Ectodermal cell (in vitro differentiated cells): Measurements from ENCODE around the gene GPR152.

Experiments used
- H3K27ac ChIP-seq: 2 replicates; pipeline ENCODE4 v1.7.0; 2013; ENCODE audit warnings: mild to moderate bottlenecking, low read depth, low read length; ENCODE audit not compliant: insufficient read depth, poor library complexity, severe bottlenecking
- H3K27me3 ChIP-seq: 2 replicates; pipeline ENCODE4 v1.7.0; 2013; ENCODE audit warnings: mild to moderate bottlenecking, low read length; ENCODE audit not compliant: insufficient read depth, control insufficient read depth, poor library complexity, severe bottlenecking
- H3K36me3 ChIP-seq: one replicate; pipeline ENCODE4 v1.7.0; 2013; ENCODE audit warnings: low read length; ENCODE audit not compliant: control insufficient read depth, insufficient read depth
- H3K4me1 ChIP-seq: one replicate; pipeline ENCODE4 v1.7.0; 2013; ENCODE audit warnings: low read length; ENCODE audit not compliant: control insufficient read depth, insufficient read depth
- H3K4me3 ChIP-seq: 2 replicates; pipeline ENCODE4 v1.7.0; 2013; ENCODE audit warnings: low read depth, low read length, control low read depth; ENCODE audit not compliant: insufficient read depth
- H3K9me3 ChIP-seq: 2 replicates; pipeline ENCODE4 v1.7.0; 2013; ENCODE audit warnings: mild to moderate bottlenecking, low read length, moderate library complexity; ENCODE audit not compliant: control insufficient read depth
- WGBS, 2 experiments: methylation state at CpG; one replicate each; pipeline ENCODE4 v1.1.7; 2013; ENCODE audit warnings: missing lambda C conversion rate in 2 of 2; 5-methylcytosine and 5-hydroxymethylcytosine counted together

Gene GPR152

DNA sequence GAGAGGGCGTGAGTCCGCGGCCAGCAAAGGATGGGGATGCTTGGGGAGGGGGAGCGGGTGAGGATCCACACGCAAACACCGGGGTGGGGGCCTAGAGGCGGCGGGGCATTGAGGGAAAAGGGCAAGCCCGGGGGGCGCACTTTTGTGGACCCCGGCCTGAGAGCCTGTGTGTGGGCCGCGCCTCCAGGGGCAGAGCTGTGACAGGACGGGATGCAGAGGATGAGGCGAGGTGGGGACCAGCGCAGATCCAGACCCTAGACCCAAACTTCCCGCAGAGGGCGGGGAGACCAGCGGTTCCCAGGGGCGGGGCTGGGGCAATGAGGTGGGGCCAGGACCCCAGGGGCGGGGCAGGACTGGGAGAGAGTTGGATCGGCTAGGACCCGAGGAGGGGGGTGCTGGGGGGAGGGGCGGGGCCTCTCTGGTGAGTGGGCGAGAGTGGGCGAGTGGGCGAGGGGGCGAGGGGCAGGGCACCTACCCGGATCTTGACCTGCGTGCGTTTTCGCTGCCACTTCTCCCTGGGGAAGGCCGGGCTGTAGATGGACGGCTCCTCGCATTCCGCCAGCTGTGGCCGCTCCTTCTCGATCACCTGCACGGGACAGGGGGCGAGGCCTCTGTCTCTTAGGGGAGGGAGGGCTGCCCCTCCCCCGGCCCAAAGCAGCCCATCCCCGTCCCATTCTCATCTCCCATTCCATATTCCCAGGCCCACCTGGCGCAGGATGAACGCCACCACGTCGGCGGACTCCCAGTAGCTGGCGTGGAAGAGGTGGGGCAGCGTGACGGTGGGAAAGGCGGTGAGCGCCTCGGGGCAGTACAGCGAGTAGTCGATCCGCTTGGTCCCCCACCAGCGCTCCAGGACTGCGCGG, 42.1 kb upstream of the GPR152 start:
- H3K9me3 ChIP-seq: no peaks in the 10 kb centered on the region
- H3K27me3 ChIP-seq: no peaks in the 10 kb centered on the region
- peaks cover 11% of the 10 kb centered on the region for H3K36me3 ChIP-seq
- H3K4me1 ChIP-seq: no peaks in the 10 kb centered on the region
- H3K27ac ChIP-seq: no peak overlapping the region
- H3K4me3 ChIP-seq: no peak overlapping the region
- 92 to 93% methylated on average over 59 of the region's 59 CpGs for WGBS, 2 experiments

DNA sequence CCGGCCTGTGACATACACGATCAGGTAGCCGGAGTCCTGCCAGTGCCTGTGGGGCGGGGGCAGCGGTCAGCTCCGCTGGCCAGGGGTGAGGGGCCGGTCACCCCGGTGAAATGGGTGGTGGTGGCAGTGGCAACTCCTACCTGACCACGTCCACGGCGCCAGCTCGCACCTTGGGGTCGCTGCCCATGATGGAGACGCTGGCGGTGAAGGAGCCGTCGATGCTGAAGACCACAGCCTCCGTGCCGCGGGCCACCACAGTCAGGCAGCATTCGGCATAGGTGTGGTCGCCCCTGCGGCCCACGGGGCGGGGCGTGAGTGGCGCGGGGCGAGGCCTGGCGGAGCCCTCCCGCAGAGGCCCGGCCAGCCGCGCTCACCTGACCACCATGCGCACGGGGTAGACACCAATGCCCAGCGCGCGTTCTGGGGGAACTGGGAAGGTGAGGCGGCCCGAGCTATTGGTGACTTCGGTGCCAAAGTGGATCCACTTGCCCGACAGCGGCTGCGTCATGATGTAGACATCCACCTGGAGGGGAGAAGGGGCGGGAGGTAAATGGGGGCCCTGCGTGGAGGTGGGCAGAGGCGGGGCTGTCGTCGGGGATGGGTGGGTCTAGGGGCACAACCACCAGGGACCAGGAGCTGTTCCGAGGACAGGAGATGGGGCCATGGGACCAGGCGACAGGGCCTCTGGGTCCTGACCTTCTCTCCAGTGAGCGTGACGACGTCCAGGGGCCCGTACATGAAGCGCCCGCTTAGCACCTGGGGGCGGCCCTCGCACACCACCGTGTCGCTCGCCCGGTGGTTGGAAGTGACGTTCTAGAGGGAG, 41.2 kb upstream of the GPR152 start:
- no peaks in the 10 kb centered on the region for H3K9me3 ChIP-seq
- H3K4me3 ChIP-seq: no peak overlapping the region
- 96% methylated on average over 65 of the region's 65 CpGs for WGBS, 2 experiments
- H3K27ac ChIP-seq: no peak overlapping the region
- H3K36me3 ChIP-seq: peaks cover 11% of the 10 kb centered on the region
- H3K27me3 ChIP-seq: no peaks in the 10 kb centered on the region
- no peaks in the 10 kb centered on the region for H3K4me1 ChIP-seq

DNA sequence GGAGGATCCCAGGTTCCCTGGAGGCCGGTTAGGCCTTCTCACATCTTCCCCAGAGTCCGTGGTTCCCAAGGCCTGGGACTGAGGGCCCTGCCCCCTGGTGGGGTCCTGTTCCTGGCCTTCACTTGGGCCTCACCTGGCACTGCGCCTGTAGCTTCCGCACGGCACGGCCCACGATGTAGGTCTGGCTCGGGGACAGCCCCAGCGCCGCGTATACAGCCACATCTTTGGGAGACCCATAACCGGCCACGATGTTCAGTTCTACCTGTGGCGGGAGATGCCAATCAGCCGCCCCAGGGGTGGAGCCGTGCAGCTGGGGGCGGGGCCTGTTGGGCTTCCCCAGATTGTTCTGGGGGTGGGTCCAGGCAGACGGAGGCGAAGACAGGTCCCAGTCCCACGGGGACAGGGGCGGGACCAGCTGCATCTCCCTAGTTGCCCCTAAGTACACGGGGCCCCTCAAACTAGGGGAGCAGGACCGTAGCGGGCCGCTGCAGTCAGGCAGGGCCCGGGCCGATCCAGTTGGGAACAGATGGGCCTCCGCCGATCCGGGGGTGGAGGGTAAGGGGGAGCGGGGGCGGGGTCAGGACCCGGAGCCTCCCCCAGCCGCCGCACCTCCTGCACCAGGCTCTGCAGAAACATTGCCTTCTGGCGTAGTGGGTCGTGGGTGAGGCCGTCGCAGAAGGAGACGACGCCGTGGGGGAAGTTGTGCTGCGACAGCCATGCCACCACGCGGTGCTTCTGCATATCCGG, 40.4 kb upstream of the GPR152 start:
- H3K27me3 ChIP-seq: no peaks in the 10 kb centered on the region
- no peaks in the 10 kb centered on the region for H3K9me3 ChIP-seq
- 89% methylated on average over 46 of the region's 46 CpGs for WGBS, 2 experiments
- H3K4me1 ChIP-seq: no peaks in the 10 kb centered on the region
- no peak overlapping the region for H3K4me3 ChIP-seq
- H3K27ac ChIP-seq: no peak overlapping the region
- H3K36me3 ChIP-seq: peaks cover 11% of the 10 kb centered on the region

DNA sequence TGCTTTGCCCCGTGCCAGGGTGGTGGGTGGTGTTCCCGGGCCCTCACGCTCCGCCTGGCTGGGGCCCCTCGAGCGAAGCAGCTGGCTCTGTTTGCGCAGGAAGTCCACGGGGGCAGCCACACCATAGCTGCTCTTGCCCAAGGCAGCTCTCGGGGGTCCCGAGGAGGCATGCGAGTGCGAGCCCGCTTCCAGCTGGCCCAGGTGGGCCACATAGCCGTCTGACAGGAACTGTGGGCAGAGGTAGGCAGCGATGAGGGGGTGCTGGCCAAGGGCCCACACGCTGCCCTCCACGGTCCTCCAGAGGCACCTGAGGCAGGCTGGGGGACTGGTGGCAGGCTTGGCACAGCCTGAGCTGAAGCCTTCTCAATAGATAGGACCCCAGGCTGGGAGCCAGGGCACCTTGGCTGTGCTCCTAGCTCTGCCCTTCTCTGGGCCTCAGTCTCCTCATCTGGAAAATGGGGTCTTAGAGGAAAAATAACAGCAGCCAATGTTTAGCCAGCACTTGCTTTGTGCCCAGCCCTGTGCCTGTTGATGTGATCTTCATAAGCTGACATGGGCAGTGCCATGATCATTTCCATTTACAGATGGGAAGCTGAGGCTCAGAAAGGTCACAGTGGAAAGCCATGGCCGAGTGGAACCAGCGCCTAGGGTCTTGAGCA, 39.7 kb upstream of the GPR152 start:
- Histone ChIP-seq H3K27ac (no peak overlapping the region), H3K36me3 (peaks cover 11% of the 10 kb centered on the region), H3K27me3 (no peaks in the 10 kb centered on the region), H3K4me1 (no peaks in the 10 kb centered on the region), H3K9me3 (no peaks in the 10 kb centered on the region), H3K4me3 (no peak overlapping the region)
- WGBS, 2 experiments: 95% methylated on average over 19 of the region's 19 CpGs

DNA sequence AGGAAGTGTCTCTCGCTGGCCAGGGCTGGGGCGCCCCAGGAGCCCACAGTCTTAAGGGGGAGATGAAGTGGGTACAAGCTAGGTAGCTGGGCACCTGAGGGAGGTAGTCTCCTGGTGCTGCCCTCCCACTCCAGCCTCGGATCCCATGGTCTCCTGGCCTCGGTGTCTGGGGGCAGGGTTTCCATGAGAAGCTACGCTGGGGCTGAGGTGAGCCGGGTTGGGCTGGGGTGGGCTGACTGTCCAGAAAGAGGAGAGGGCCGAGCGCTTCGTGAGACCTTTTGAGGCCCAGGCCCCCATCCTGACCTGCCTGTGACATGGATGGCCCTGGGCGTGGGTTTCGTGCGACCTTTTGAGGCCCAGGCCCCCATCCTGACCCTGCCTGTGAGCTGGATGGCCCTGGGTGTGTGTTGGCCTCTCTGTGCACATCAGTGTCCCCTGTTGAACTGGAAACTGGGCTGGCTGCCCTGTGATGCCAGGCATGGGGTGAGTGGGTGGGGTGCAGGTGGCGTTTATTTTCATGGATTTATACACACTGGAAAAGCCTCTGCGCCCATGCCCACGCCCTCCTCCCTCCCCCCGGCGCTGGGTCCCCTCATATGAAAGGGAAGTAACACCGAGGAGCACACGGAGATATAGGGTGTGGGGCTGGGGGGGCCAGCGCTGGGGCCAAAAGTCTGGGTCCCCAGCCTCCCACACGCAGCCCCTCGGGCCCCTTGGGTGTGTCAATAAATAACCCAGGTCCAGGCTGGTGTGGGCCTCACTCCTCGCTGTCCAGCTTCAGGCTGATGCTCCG, 38.9 kb upstream of the GPR152 start:
- WGBS, 2 experiments: 95 to 96% methylated on average over 24 of the region's 24 CpGs
- Histone ChIP-seq H3K4me1 (no peaks in the 10 kb centered on the region), H3K27me3 (no peaks in the 10 kb centered on the region), H3K27ac (no peak overlapping the region), H3K36me3 (peaks cover 11% of the 10 kb centered on the region), H3K4me3 (no peak overlapping the region), H3K9me3 (no peaks in the 10 kb centered on the region)

DNA sequence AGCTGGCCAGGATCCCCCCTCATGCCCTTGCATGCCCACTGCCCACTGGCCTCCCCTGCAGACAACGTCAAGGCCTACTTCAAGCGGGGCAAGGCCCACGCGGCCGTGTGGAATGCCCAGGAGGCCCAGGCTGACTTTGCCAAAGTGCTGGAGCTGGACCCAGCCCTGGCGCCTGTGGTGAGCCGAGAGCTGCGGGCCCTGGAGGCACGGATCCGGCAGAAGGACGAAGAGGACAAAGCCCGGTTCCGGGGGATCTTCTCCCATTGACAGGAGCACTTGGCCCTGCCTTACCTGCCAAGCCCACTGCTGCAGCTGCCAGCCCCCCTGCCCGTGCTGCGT, 38.2 kb upstream of the GPR152 start:
- 94 to 96% methylated on average over 15 of the region's 15 CpGs for WGBS, 2 experiments
- no peaks in the 10 kb centered on the region for H3K9me3 ChIP-seq
- peaks cover 11% of the 10 kb centered on the region for H3K36me3 ChIP-seq
- H3K4me3 ChIP-seq: no peak overlapping the region
- no peaks in the 10 kb centered on the region for H3K4me1 ChIP-seq
- no peaks in the 10 kb centered on the region for H3K27me3 ChIP-seq
- H3K27ac ChIP-seq: no peak overlapping the region

DNA sequence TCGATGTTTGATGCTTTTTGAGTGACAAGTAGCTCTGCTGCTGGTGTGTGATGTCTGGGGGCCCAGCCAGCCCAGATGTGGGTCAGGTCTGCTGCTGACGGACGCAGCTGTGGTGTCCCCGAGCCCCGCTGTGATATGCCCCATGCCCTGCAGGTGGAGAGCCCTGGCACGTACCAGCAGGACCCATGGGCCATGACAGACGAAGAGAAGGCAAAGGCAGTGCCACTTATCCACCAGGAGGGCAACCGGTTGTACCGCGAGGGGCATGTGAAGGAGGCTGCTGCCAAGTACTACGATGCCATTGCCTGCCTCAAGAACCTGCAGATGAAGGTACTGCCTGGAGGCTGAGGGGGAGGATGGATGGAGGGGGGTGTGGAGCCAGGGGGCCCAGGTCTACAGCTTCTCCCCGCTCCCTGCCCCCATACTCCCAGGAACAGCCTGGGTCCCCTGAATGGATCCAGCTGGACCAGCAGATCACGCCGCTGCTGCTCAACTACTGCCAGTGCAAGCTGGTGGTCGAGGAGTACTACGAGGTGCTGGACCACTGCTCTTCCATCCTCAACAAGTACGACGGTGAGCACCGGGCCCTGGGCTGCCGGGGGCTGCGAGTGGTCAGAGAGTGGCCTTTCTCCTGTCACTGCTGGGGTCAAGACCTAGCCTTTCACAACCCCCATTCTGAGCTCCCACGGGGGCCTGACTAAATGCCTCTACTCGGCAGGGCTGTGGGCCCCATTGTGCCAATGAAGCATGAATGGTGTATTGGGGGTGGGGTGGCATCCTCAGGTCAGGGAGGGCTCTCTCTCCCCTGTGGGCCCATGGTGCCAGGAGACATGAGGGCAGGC, 37.6 kb upstream of the GPR152 start:
- H3K27me3 ChIP-seq: no peaks in the 10 kb centered on the region
- no peaks in the 10 kb centered on the region for H3K4me1 ChIP-seq
- 95 to 96% methylated on average over 23 of the region's 23 CpGs for WGBS, 2 experiments
- no peaks in the 10 kb centered on the region for H3K9me3 ChIP-seq
- no peak overlapping the region for H3K27ac ChIP-seq
- H3K36me3 ChIP-seq: peaks cover 11% of the 10 kb centered on the region
- no peak overlapping the region for H3K4me3 ChIP-seq

DNA sequence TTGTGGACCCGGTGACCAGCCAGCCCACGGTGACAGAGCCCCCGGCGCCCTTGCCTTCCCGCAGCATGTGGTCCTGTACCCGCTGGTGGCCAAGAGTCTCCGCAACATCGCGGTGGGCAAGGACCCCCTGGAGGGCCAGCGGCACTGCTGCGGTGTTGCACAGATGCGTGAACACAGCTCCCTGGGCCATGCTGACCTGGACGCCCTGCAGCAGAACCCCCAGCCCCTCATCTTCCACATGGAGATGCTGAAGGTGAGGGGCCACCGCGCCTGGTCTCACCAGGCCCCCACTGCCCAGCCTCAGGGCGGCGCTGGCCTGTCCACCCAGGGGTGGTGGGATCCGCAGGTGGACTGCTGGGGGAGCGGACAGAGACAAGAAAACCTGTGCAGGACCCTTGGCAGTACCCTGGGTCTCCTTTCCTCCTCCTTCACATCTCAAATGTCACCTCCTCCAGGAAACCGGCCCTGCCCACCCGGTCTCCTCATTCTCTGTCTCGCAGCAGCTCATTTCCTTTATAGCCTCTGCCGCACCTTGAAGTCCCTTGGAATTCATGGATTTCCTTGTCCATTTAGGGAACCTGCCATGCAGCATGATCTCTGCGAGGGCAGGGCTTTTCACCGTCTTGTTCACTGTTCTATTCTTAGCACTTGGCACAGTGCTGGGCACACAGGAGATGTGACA, 36.8 kb upstream of the GPR152 start:
- 93 to 94% methylated on average over 25 of the region's 25 CpGs for WGBS, 2 experiments
- H3K4me3 ChIP-seq: no peak overlapping the region
- H3K4me1 ChIP-seq: no peaks in the 10 kb centered on the region
- H3K27ac ChIP-seq: no peak overlapping the region
- H3K27me3 ChIP-seq: no peaks in the 10 kb centered on the region
- H3K9me3 ChIP-seq: no peaks in the 10 kb centered on the region
- peaks cover 11% of the 10 kb centered on the region for H3K36me3 ChIP-seq
